ENCODE data around the gene CHI3L1.

CHI3L1 gene

DNA sequence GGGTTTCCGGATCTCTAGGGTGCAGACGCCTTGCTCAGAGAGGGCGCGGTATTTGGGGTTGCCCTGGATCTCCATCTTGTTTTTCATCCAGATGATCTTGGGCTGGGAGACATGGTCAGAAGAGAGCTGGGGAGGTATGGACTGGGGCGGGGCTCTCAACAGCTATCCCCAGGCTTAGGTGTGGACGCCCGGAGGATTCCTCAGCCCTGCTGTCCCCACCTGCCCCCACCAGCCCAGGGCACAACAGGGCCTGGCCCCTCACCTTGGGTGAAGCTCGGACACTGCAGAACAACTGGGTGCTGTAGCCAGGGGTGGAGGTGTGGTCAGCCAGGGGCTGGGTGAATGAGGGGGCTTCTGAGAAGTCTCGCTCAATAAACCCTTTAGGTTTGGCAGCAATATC, 17.5 kb downstream of the CHI3L1 start:
- DNase-seq (ENCODE audit: low spot score): no peak

- no peak for DNase-seq (ENCODE audit: low spot score)
Measured at GRCh38 chr1:203168256-203168786, 18.2 kb downstream of the CHI3L1 start.

DNA sequence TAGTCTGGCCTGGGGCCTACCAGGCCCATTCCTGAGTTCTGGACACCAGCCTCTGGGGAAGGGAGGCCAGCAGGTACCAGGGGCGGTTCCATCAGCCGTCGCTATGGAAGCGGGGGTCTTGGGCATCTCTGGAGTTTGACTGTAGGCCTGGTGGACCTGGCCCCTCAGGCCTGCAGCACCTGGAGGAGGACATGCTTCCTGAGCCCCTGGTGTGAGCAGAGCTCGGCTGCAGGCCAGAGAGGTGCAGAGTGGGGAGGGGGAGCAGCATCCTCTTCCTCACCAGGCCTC, 18.6 kb downstream of the CHI3L1 start:
- DNase-seq (ENCODE audit: low spot score): no peak

DNA sequence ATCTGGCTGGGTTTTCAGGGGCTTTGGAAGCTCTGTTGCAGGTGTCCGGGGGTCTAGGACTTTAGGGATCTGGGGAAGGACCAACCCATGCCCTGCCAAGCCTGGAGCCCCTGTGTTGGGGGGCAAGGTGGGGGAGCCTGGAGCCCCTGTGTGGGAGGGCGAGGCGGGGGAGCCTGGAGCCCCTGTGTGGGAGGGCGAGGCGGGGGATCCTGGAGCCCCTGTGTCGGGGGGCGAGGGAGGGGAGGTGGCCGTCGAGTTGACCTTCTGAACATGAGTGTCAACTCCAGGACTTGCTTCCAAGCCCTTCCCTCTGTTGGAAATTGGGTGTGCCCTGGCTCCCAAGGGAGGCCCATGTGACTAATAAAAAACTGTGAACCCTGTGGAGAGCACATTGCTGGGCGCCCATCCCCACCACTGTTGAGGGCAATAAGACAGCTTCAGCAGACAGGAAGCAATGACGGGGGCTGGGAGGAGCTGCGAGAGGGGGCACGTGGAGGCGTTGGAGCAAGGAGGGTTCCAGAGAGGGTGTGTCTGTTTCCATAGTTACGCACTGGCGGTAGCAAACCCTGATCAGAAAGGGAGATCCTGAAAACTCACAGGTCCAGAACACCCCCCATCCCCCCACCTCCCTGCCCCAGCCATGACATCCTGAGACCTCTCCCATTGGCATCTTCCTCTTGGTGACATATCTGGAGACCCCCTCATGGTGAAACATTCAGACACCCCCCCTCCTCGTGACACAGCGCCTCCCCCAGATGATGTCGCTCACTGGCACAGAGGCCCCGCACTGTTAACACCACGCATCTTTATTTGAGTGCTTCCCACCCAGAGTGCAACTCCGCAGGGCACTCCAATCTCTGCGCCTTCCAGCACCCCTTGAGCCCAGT, 19.2 kb downstream of the CHI3L1 start:
- DNase-seq (ENCODE audit: low spot score): no peak

- DNase-seq (ENCODE audit: low spot score): no peak
Measured at GRCh38 chr1:203166192-203166940, 20.1 kb downstream of the CHI3L1 start.

- DNase-seq (ENCODE audit: low spot score): no peak
Measured at GRCh38 chr1:203165800-203166161, 20.7 kb downstream of the CHI3L1 start.

DNA sequence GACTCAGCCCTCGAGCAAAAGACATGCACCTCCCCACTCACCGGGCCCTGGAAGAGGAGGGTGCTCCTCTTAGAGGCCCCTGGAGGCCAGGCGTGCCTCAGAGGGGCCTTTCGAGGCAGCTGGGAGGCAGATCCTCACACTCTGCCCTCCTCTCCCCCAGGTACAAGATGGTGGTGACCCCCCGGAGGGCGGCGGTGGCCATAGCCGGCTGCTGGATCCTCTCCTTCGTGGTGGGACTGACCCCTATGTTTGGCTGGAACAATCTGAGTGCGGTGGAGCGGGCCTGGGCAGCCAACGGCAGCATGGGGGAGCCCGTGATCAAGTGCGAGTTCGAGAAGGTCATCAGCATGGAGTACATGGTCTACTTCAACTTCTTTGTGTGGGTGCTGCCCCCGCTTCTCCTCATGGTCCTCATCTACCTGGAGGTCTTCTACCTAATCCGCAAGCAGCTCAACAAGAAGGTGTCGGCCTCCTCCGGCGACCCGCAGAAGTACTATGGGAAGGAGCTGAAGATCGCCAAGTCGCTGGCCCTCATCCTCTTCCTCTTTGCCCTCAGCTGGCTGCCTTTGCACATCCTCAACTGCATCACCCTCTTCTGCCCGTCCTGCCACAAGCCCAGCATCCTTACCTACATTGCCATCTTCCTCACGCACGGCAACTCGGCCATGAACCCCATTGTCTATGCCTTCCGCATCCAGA, 21.3 kb downstream of the CHI3L1 start:
- DNase-seq (ENCODE audit: low spot score): no peak

GRCh38 chr1:203163891-203164635, 22.4 kb downstream of the CHI3L1 start:
- DNase-seq (ENCODE audit: low spot score): no peak

DNA sequence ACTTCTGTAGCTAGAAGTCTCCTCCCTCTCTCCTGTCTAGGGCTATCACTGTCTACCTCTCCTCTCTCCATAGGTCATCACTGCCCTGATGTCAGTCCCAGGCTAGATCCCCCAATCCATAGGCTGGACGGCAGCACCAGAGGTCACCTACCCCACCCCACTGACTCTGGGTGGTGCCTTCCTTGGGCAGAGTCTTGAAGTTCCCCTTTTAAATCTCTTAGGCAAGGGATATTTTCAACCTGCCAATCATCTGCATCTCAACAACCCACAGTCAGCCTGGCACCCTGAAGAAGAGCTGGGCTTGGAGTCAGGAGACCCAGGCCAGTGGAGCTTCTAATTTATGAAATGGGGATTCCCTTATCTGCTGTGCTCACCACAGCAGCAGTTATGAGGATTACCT, 24.1 kb downstream of the CHI3L1 start:
- DNase-seq (ENCODE audit: low spot score): no peak

DNA sequence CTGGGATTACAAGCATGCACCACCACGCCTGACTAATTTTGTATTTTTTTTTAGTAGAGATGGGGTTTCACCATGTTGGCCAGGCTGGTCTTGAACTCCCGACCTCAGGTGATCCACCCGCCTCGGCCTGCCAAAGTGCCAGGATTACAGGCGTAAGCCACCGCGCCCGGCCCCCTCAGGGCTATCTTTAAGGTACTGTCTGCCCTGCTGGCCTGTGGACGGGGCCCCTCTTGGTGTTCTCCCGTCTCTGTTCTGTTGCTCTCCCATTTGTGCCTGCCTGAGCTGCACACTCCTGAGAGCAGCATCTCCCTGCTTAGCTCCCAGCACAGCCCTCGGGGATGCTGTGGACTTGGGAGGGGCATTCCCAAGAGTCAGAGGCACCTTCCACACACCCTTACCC, 24.8 kb downstream of the CHI3L1 start:
- no peak for DNase-seq (ENCODE audit: low spot score)

DNA sequence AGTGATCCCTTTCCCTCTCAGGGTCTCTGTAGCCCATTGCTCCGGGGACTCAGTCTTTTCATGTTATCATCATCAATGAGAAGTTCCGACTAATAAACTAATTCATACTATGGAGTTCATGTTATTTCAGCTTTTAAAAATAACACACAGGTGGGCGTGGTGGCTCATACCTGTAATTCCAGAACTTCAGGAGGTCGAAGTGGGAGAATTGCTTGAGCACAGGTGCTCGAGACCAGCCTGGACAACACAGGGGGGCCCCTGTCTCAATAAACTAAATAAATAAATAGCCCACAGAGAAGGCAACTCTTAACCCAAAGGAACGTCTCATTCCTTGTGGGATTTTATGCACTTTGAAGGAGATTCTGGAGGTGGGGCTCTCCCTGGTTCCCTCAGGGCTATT, 25.3 kb downstream of the CHI3L1 start:
- DNase-seq (ENCODE audit: low spot score): no peak

DNA sequence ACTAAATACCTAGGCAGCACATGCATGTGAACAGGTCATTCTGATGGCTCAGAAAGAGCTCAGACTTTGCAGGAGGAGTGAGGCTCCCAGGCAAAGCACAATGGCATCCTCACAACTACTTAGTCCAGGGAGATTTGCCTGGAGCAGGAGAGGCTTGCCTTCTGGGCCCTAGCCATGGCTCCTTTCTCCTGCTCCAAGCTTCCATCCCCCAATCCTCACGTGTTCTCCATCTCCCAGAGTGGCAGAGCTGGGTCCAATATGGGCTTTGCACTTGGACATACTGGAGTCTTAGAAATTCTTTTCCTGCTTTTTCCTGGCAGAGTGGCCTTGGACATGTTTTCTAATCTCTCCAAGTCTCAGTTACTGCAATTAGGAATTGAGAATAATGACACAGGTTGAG, 26.7 kb downstream of the CHI3L1 start:
- DNase-seq (ENCODE audit: low spot score): no peak

- DNase-seq (ENCODE audit: low spot score): no peak
Measured at GRCh38 chr1:203158960-203159665, 27.4 kb downstream of the CHI3L1 start.

GRCh38 chr1:203158423-203158822, 28.1 kb downstream of the CHI3L1 start:
- no peak for DNase-seq (ENCODE audit: low spot score)

DNA sequence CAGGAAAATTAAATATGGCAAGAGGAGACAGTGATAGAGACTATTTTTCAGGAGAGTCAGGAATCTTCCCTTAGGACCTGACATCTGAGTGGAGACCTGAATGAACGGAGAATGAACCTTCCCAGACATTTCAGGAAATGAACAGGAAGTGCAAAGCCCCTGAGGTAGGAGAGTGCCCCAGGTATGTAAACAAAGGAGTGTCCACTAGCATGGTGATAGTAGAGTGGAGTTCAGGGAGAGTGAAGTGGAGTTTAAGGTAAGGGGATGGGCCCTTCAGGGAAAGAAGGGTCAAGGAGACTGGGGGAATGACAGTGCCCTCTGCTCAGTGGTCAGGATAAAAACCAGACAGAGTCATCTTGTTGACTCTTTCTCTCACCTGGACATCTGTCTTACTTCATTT, 30.2 kb downstream of the CHI3L1 start:
- no peak for DNase-seq (ENCODE audit: low spot score)

DNA sequence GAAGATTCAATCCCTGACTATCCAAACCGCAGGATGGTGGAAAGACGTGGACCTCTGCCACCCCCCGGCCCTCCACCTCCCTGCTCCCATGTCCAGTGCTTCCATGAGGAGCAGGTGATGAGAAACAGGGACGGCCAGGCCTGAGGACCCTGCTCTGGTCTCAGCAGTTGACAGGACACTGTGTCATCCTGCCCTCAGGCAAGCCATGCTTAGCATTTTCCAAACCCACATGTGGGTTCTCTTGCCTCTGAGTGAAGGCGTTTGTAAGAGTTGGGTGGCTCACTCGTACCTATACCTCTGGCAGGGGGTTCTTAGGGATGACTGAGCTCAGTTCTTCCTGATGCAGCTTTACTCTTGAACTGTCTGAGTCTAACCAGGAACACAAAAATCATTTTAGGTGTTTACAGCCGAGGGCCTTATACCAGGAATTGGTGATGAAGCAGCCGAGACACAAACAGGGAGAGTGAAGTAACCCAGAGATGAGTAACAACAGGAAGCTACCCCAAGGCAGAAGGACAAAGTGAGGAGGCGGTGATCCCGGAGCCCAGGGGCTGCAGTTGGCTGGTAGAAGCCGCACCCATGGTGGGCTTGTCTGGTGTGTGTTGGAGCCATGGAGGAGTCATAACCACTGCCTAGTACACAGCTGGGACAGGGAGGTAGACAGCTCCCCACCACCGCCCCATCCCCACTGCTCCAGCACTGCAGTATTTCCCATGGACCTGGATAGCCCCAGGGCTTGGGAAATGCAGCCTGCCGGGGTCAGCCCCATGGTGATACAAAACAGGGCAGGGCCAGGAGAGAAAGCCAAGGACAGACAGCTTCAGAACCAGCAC, 32.3 kb downstream of the CHI3L1 start:
- DNase-seq (ENCODE audit: low spot score): no peak

DNA sequence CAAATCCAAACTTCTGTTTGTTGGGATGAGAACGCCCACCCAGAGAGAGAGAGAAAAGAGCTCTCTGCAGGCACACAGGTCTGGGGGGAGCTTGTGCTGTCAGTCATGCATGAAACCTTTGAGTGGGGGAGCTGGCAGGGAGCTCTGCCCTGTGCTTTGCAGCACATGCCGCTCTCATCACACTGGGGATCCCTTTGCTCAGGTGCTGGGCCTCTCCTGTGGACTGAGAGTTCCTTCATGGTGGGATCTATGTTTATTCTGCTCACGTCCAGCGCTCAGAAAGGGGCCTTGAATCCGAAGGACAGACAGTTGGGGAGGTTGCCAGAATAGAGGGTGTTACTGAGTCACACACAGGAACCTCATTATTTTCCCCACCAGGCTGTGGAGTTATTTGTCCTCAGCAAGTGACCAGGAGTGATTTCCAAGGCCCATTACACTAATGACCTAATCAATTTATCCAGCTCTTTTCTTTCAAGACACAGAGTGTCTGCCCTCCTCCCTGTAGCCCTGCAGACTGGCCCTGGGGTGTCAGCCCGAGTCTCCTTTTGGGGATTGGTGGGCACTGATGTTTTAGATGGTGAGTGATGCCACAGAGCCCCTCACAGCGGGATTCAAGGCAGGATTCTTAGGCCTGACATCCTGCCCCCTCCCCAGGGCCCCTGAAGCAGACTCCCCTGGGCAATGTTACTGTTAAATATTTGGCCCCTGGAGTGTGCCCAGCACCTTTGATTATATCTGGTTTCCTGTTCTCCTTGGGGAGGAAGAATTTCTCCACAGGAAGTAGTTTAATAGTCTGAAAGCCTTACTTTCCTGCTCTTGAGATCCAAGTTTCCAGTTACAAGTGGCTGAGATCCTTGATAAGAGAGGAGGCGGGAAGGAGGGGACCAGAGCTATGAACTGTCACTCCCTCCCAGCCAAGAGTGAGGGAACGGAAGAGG, 33.2 kb downstream of the CHI3L1 start:
- no peak for DNase-seq (ENCODE audit: low spot score)

DNA sequence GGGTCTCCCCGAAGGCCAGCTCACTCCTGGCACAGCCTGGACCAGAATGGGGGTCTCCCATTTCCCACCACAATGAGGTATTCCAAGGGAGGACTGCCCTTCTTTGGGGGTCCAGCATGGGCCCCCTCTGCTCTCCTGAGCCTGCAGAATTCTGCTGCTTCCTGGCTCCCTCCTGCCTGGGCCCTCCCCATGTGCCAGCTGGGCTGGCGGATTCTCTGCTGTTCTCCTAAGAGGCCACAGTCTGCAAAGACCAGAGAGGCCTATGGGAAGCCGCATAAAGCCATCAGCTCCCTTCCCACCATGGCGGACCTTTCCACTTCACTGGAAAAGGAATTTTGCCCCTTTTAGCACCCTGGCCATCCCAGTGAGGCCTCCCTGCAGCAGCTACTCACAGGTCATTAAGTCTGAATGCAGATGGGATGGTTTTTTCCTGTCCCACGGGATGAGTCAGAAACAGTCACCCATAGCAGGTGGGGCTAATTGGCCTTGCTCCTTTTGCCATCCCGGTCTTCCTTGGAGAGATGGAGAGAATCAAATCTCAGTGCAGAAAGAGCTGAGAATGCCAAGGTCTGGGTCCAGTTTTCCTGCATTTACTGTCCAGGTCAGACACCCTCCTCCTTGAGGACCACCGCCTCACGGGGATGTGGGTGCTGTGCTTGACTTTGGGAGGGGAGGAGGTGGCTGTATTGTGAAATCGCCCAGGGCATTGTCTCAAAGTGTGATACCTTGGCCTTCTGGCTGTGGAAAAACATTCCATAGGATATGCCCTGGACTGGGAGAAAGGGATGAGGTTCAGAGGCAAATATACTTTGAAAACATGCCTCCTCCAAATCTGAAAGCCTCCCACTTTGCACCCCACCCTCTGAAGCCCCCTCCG, 34.1 kb downstream of the CHI3L1 start:
- peak; percentile 50 for DNase-seq (ENCODE audit: low spot score)
